CD14-positive monocyte (primary cell): ENCODE data around the gene PCP4L1. TPM values are rescaled to one million over a fixed set of nuclear protein-coding genes. Genes with fewer than 3 reads are reported as not detected.

Source experiments
- DNase-seq, 3 donors: peaks; one replicate each; pipeline ENCODE4 v3.0.0-alpha.2; 2011 to 2022
- H2AFZ ChIP-seq: 2 replicates; pipeline ENCODE4 v1.6.0; 2012; ENCODE audit warnings: mild to moderate bottlenecking, low read depth, low read length, inconsistent platforms; ENCODE audit not compliant: insufficient read depth, poor library complexity, severe bottlenecking
- H3K27ac ChIP-seq, 2 donors: 1 replicate in 1 of 2; 2 replicates in 1 of 2; pipeline ENCODE4 v1.5.1; 2012 to 2013; ENCODE audit warnings: low read length in 2 of 2, control low read depth in 1 of 2, inconsistent platforms in 1 of 2, low read depth in 1 of 2, mild to moderate bottlenecking in 1 of 2
- H3K27me3 ChIP-seq, 2 donors: one replicate each; pipeline versions ENCODE4 v1.6.0 to v1.6.1; 2011 to 2013; ENCODE audit warnings: low read length in 2 of 2; ENCODE audit not compliant: control insufficient read depth in 2 of 2, insufficient read depth in 2 of 2
- H3K36me3 ChIP-seq, 2 donors: replicated peaks in 1 of 2; 1 replicate in 1 of 2; 2 replicates in 1 of 2; pipeline versions ENCODE4 v1.5.1 to v1.6.1; 2012 to 2013; ENCODE audit warnings: low read length in 2 of 2, control low read depth in 1 of 2, inconsistent platforms in 1 of 2, mild to moderate bottlenecking in 1 of 2; ENCODE audit not compliant: insufficient read depth in 2 of 2, control insufficient read depth in 1 of 2
- H3K4me1 ChIP-seq, 2 donors: 1 replicate in 1 of 2; 2 replicates in 1 of 2; pipeline versions ENCODE4 v1.5.1 to v1.6.1; 2012 to 2013; ENCODE audit warnings: low read length in 2 of 2, control low read depth in 1 of 2, inconsistent platforms in 1 of 2, mild to moderate bottlenecking in 1 of 2, moderate library complexity in 1 of 2; ENCODE audit not compliant: insufficient read depth in 2 of 2, control insufficient read depth in 1 of 2
- H3K4me2 ChIP-seq: replicated peaks from 2 replicates; pipeline ENCODE3; 2012; ENCODE audit warnings: low read length, moderate library complexity, mild to moderate bottlenecking; ENCODE audit not compliant: poor library complexity, severe bottlenecking; ENCODE audit errors: extremely low read depth
- H3K4me3 ChIP-seq, 3 experiments: fragments of 200-600 bp in 1 of 3; sonication (generic) in 1 of 3; replicated peaks in 1 of 3; 1 replicate in 2 of 3; 2 replicates in 1 of 3; pipeline ENCODE4 v1.5.1; 2011 to 2013; ENCODE audit warnings: low read length in 3 of 3, mild to moderate bottlenecking in 3 of 3, control low read depth in 2 of 3, low read depth in 2 of 3, inconsistent platforms in 1 of 3, moderate library complexity in 1 of 3
- H3K79me2 ChIP-seq: 2 replicates; pipeline ENCODE4 v1.6.0; 2012; ENCODE audit warnings: mild to moderate bottlenecking, control low read depth, inconsistent platforms, low read length, moderate library complexity; ENCODE audit not compliant: insufficient read depth
- H3K9ac ChIP-seq: 2 replicates; pipeline ENCODE4 v1.6.0; 2017; ENCODE audit warnings: low read length, mild to moderate bottlenecking; ENCODE audit not compliant: insufficient read depth, poor library complexity, severe bottlenecking
- H3K9me3 ChIP-seq, 2 donors: replicated peaks in 1 of 2; 1 replicate in 1 of 2; 2 replicates in 1 of 2; pipeline versions ENCODE4 v1.5.1 to v1.6.1; 2012 to 2013; ENCODE audit warnings: low read length in 2 of 2, control low read depth in 1 of 2; ENCODE audit not compliant: control insufficient read depth in 1 of 2, insufficient read depth in 1 of 2
- H4K20me1 ChIP-seq: 2 replicates; pipeline ENCODE4 v1.6.0; 2012; ENCODE audit warnings: mild to moderate bottlenecking, low read length, control low read depth, moderate library complexity; ENCODE audit not compliant: insufficient read depth
- H3K27ac Mint-ChIP-seq, 7 donors: one replicate each; pipeline ENCODE4 v1.8.0; 2020; ENCODE audit warnings: mild to moderate bottlenecking in 7 of 7, mixed read lengths in 7 of 7, moderate library complexity in 6 of 7, inconsistent platforms in 2 of 7
- H3K27me3 Mint-ChIP-seq, 3 donors: one replicate each; pipeline ENCODE4 v1.8.0; 2021 to 2022; ENCODE audit warnings: low read depth in 3 of 3, mild to moderate bottlenecking in 3 of 3, mixed read lengths in 3 of 3, moderate library complexity in 3 of 3, inconsistent platforms in 1 of 3
- H3K36me3 Mint-ChIP-seq, 2 donors: one replicate each; pipeline ENCODE4 v1.8.0; 2020; ENCODE audit warnings: mixed read lengths in 2 of 2, inconsistent platforms in 1 of 2, mild to moderate bottlenecking in 1 of 2
- H3K4me1 Mint-ChIP-seq: one replicate; pipeline ENCODE4 v1.8.0; 2020; ENCODE audit warnings: mild to moderate bottlenecking, mixed read lengths
- H3K4me3 Mint-ChIP-seq, 2 donors: one replicate each; pipeline ENCODE4 v1.8.0; 2020; ENCODE audit warnings: mild to moderate bottlenecking in 2 of 2, mixed read lengths in 2 of 2, moderate library complexity in 1 of 2
- H3K9me3 Mint-ChIP-seq, 7 donors: one replicate each; pipeline ENCODE4 v1.8.0; 2020 to 2022; ENCODE audit warnings: mixed read lengths in 7 of 7, mild to moderate bottlenecking in 6 of 7, moderate library complexity in 6 of 7, inconsistent platforms in 2 of 7
- CTCF ChIP-seq: fragments of 200-600 bp; IDR thresholded peaks from one replicate; pipeline ENCODE4 v1.8.0; 2022; ENCODE audit warnings: antibody characterized with exemption, mild to moderate bottlenecking
- WGBS: methylation state at CpG from one replicate; pipeline ENCODE4 v1.1.5; 2013; ENCODE audit warnings: missing lambda C conversion rate; ENCODE audit not compliant: insufficient coverage; 5-methylcytosine and 5-hydroxymethylcytosine counted together
- intact Hi-C, 2 donors: fragments of 100-400 bp; cut with micrococcal nuclease; formaldehyde crosslinking; loops; one replicate each; pipeline versions ENCODE4 v1.15.0 to v1.15.1; 2023
- polyA plus RNA-seq, 3 donors: library from polyadenylated mRNA; depleted of rRNA in 1 of 3; unstranded in 2 of 3; stranded (reverse) in 1 of 3; fragments of 300-500 nt in 2 of 3; fragments of >200 nt in 1 of 3; fragmentation: Illumina TruSeq in 2 of 3; gene quantifications; 1 replicate in 2 of 3; 2 replicates in 1 of 3; pipeline ENCODE4 v1.2.3, GENCODE V29; 2012 to 2021

PCP4L1 gene
- polyA plus RNA-seq, 3 donors = not detected

- Mint-ChIP-seq H3K27me3 (no peaks in the 10 kb centered on the region), H3K36me3 (peaks cover 79 to 93% of the 10 kb centered on the region in 2 donors), H3K27ac (peak overlapping the region in 1 of 7 donors; percentile 42), H3K9me3 (no peaks in the 10 kb centered on the region), H3K4me1 (no peaks in the 10 kb centered on the region), H3K4me3 (no peak overlapping the region)
- no peaks in the 10 kb centered on the region for H4K20me1 ChIP-seq
- H3K9ac ChIP-seq = no peak overlapping the region
- H3K4me2 ChIP-seq = no peak overlapping the region
- peaks cover 76 to 92% of the 10 kb centered on the region in 2 donors for H3K36me3 ChIP-seq
- H2AFZ ChIP-seq = no peak overlapping the region
- intact Hi-C loops = no loop called here
- no peak overlapping the region for H3K4me3 ChIP-seq
- H3K9me3 ChIP-seq = no peaks in the 10 kb centered on the region
- H3K4me1 ChIP-seq = no peaks in the 10 kb centered on the region
- H3K27me3 ChIP-seq = no peaks in the 10 kb centered on the region
- no peak for DNase-seq
- no peak for TF ChIP-seq CTCF
- no peak overlapping the region for H3K27ac ChIP-seq
- H3K79me2 ChIP-seq = no peaks in the 10 kb centered on the region
- WGBS = 72% methylated on average over 2 of the region's 4 CpGs
Observed at GRCh38 chr1:161330346-161330745, 71.8 kb downstream of the PCP4L1 start.

GRCh38 chr1:161333166-161333565, 74.6 kb downstream of the PCP4L1 start:
- H3K79me2 ChIP-seq = no peaks in the 10 kb centered on the region
- H3K36me3 ChIP-seq = peaks cover 83 to 98% of the 10 kb centered on the region in 2 donors
- H2AFZ ChIP-seq = no peak overlapping the region
- TF ChIP-seq CTCF = no peak
- no peak overlapping the region for H3K9ac ChIP-seq
- H3K27me3 Mint-ChIP-seq = no peaks in the 10 kb centered on the region
- no peak overlapping the region for H3K4me2 ChIP-seq
- H3K4me1 ChIP-seq = no peaks in the 10 kb centered on the region
- no peak for DNase-seq
- H4K20me1 ChIP-seq = no peaks in the 10 kb centered on the region
- H3K27ac Mint-ChIP-seq = no peak overlapping the region
- 100% methylated on average over 4 of the region's 9 CpGs for WGBS
- intact Hi-C loops = no loop called here
- H3K9me3 Mint-ChIP-seq = no peaks in the 10 kb centered on the region
- H3K4me3 Mint-ChIP-seq = no peak overlapping the region
- H3K4me1 Mint-ChIP-seq = no peaks in the 10 kb centered on the region
- H3K9me3 ChIP-seq = no peaks in the 10 kb centered on the region
- no peaks in the 10 kb centered on the region for H3K27me3 ChIP-seq
- H3K27ac ChIP-seq = no peak overlapping the region
- peaks cover 79 to 88% of the 10 kb centered on the region in 2 donors for H3K36me3 Mint-ChIP-seq
- no peak overlapping the region for H3K4me3 ChIP-seq

Other genes with a start within 250 kb of the PCP4L1 start
- 10 to 100 TPM; 28.8 to 58.0 (median 35.9) TPM for gene F11R, start 237.6 kb upstream of the PCP4L1 start, polyA plus RNA-seq
- 10 to 100 TPM in 2 of 3 donors, 1 to 10 TPM in 1; 9.9 to 20.3 (median 11.8) TPM for gene TSTD1, start 219.8 kb upstream of the PCP4L1 start, polyA plus RNA-seq
- 100 to 1,000 TPM in 1 of 3 donors, 10 to 100 TPM in 1, 1 to 10 TPM in 1; 6.3 to 335 (median 25.5) TPM for gene USF1, start 212.8 kb upstream of the PCP4L1 start, polyA plus RNA-seq
- gene ARHGAP30, start 188.9 kb upstream of the PCP4L1 start, polyA plus RNA-seq = 100 to 1,000 TPM; 101 to 140 (median 129) TPM
- gene NECTIN4, start 169.2 kb upstream of the PCP4L1 start, polyA plus RNA-seq = under 1 TPM in 2 of 3 donors, not detected in 1; 0.07 TPM
- under 1 TPM in 1 of 3 donors, not detected in 2; 0.08 TPM for gene KLHDC9, start 160.4 kb upstream of the PCP4L1 start, polyA plus RNA-seq
- 10 to 100 TPM; 59.1 to 80.7 (median 65.6) TPM for gene PFDN2, start 140.7 kb upstream of the PCP4L1 start, polyA plus RNA-seq
- gene NIT1, start 140.6 kb upstream of the PCP4L1 start, polyA plus RNA-seq = 10 to 100 TPM; 28.4 to 84.7 (median 35.7) TPM
- gene DEDD, start 126.1 kb upstream of the PCP4L1 start, polyA plus RNA-seq = 10 to 100 TPM; 40.9 to 56.3 (median 42.2) TPM
- 100 to 1,000 TPM; 100 to 120 (median 108) TPM for gene UFC1, start 104.8 kb upstream of the PCP4L1 start, polyA plus RNA-seq
- 10 to 100 TPM; 11.0 to 42.8 (median 11.3) TPM for gene USP21, start 99.2 kb upstream of the PCP4L1 start, polyA plus RNA-seq
- gene PPOX, start 92.3 kb upstream of the PCP4L1 start, polyA plus RNA-seq = 10 to 100 TPM; 10.5 to 42.6 (median 10.8) TPM
- gene B4GALT3, start 81.2 kb upstream of the PCP4L1 start, polyA plus RNA-seq = 10 to 100 TPM; 16.8 to 50.3 (median 21.0) TPM
- under 1 TPM in 2 of 3 donors, not detected in 1; 0.01 to 0.04 TPM for gene ADAMTS4, start 59.7 kb upstream of the PCP4L1 start, polyA plus RNA-seq
- gene NDUFS2, start 56.4 kb upstream of the PCP4L1 start, polyA plus RNA-seq = 100 to 1,000 TPM in 2 of 3 donors, 10 to 100 TPM in 1; 87.5 to 119 (median 101) TPM
- 1,000 to 10,000 TPM; 2,686 to 4,191 (median 2,715) TPM for gene FCER1G, start 43.5 kb upstream of the PCP4L1 start, polyA plus RNA-seq
- not detected for gene APOA2, start 35.1 kb upstream of the PCP4L1 start, polyA plus RNA-seq
- gene TOMM40L, start 32.7 kb upstream of the PCP4L1 start, polyA plus RNA-seq = 10 to 100 TPM in 1 of 3 donors, 1 to 10 TPM in 2; 3.8 to 31.5 (median 5.2) TPM
- not detected for gene NR1I3, start 20.5 kb upstream of the PCP4L1 start, polyA plus RNA-seq
- 1 to 10 TPM in 1 of 3 donors, under 1 TPM in 1, not detected in 1; 0.16 to 9.4 TPM for gene MPZ, start 51.2 kb downstream of the PCP4L1 start, polyA plus RNA-seq
- 100 to 1,000 TPM; 208 to 350 (median 323) TPM for gene SDHC, start 55.6 kb downstream of the PCP4L1 start, polyA plus RNA-seq
- not detected for gene CFAP126, start 109.1 kb downstream of the PCP4L1 start, polyA plus RNA-seq
- gene FCGR2A, start 246.7 kb downstream of the PCP4L1 start, polyA plus RNA-seq = 100 to 1,000 TPM; 281 to 588 (median 397) TPM